SK-N-SH (cell line): Measurements from ENCODE around the gene OR5AN1. TPM values are rescaled to one million over a fixed set of nuclear protein-coding genes. Genes with fewer than 3 reads are reported as not detected.
"Not testable (repeated sequence)": the region's sequence is repeated elsewhere in the genome, so short reads cannot be mapped to it uniquely, and the experiment has no call there.

ENCODE experiments used
- CTCF ChIA-PET: fragments of 300-600, 350-600 bp; formaldehyde crosslinking; extraction: SDS; loops from one replicate; lab custom pipeline; 2021; lab: Yijun Ruan, JAX
- POLR2A ChIA-PET: fragments of 350-600 bp; sonication (Branson Sonifier 250); formaldehyde crosslinking; extraction: SDS; loops from one replicate; lab custom pipeline; 2020; ENCODE audit warnings: antibody characterized with exemption, inconsistent platforms; lab: Yijun Ruan, JAX
- DNase-seq: peaks from one replicate; pipeline ENCODE4 v3.0.0; 2012
- H2AFZ ChIP-seq: fragments of 200-600 bp; sonication (generic); 2 replicates; pipeline ENCODE4 v1.8.1; 2016; ENCODE audit warnings: antibody characterized with exemption, mild to moderate bottlenecking, low read depth
- H3F3A ChIP-seq: fragments of 200-600 bp; sonication (generic); replicated peaks from 2 replicates; pipeline ENCODE3; 2016; ENCODE audit warnings: antibody characterized with exemption, mild to moderate bottlenecking; ENCODE audit not compliant: insufficient read depth
- H3K27ac ChIP-seq, 2 experiments: fragments of 200-500 bp in 1 of 2; fragments of 200-600 bp in 1 of 2; sonication (Bioruptor generic) in 1 of 2; sonication (generic), shearing (Covaris generic) in 1 of 2; 2 replicates each; pipeline versions ENCODE4 v1.5.1 to v1.6.1; 2014 to 2016; ENCODE audit warnings: low read depth in 2 of 2, inconsistent platforms in 1 of 2, low read length in 1 of 2, mild to moderate bottlenecking in 1 of 2, mixed read lengths in 1 of 2
- H3K27me3 ChIP-seq: fragments of 200-600 bp; sonication (generic), shearing (Covaris generic); 2 replicates; pipeline ENCODE4 v1.6.1; 2016; ENCODE audit warnings: mixed run types; ENCODE audit not compliant: insufficient read depth
- H3K36me3 ChIP-seq, 2 experiments: fragments of 200-500 bp in 1 of 2; fragments of 200-600 bp in 1 of 2; sonication (Bioruptor generic) in 1 of 2; sonication (generic) in 1 of 2; replicated peaks in 1 of 2; 2 replicates each; pipeline versions ENCODE3 to v1.5.1; 2014 to 2016; ENCODE audit warnings: low read length in 1 of 2, mild to moderate bottlenecking in 1 of 2; ENCODE audit not compliant: insufficient read depth in 2 of 2, control insufficient read depth in 1 of 2
- H3K4me1 ChIP-seq, 2 experiments: fragments of 200-500 bp in 1 of 2; fragments of 200-600 bp in 1 of 2; sonication (Bioruptor generic) in 1 of 2; sonication (generic), shearing (Covaris generic) in 1 of 2; 2 replicates each; pipeline versions ENCODE4 v1.5.1 to v1.6.1; 2014 to 2016; ENCODE audit warnings: low read depth in 1 of 2, low read length in 1 of 2, mixed run types in 1 of 2; ENCODE audit not compliant: insufficient read depth in 2 of 2, control insufficient read depth in 1 of 2
- H3K4me2 ChIP-seq: fragments of 200-600 bp; sonication (generic), shearing (Covaris generic); 2 replicates; pipeline ENCODE4 v1.6.1; 2017; ENCODE audit warnings: mixed run types
- H3K4me3 ChIP-seq, 2 experiments: fragments of 200-500 bp in 1 of 2; fragments of 200-600 bp in 1 of 2; sonication (Bioruptor generic) in 1 of 2; sonication (generic), shearing (Covaris generic) in 1 of 2; 2 replicates each; pipeline versions ENCODE4 v1.5.1 to v1.8.1; 2014 to 2016; ENCODE audit warnings: low read depth in 2 of 2, inconsistent platforms in 1 of 2, low read length in 1 of 2, mild to moderate bottlenecking in 1 of 2, mixed read lengths in 1 of 2, moderate library complexity in 1 of 2
- H3K79me2 ChIP-seq: fragments of 200-600 bp; sonication (generic); 2 replicates; pipeline ENCODE4 v1.8.1; 2017; ENCODE audit warnings: mild to moderate bottlenecking; ENCODE audit not compliant: insufficient read depth
- H3K9ac ChIP-seq: fragments of 200-600 bp; sonication (generic); 2 replicates; pipeline ENCODE4 v1.6.1; 2017; ENCODE audit warnings: mixed run types
- H3K9me2 ChIP-seq: fragments of 200-600 bp; sonication (generic); 2 replicates; pipeline ENCODE4 v1.6.1; 2017; ENCODE audit warnings: mixed run types
- H3K9me3 ChIP-seq: fragments of 200-600 bp; sonication (generic); 2 replicates; pipeline ENCODE4 v1.6.1; 2017; ENCODE audit warnings: mixed run types, mild to moderate bottlenecking, moderate library complexity
- H4K20me1 ChIP-seq: fragments of 200-600 bp; sonication (generic); 2 replicates; pipeline ENCODE4 v1.6.1; 2017; ENCODE audit warnings: mild to moderate bottlenecking, mixed run types; ENCODE audit not compliant: insufficient read depth
- CTCF ChIP-seq: fragments of 200-600 bp; sonication (generic); IDR thresholded peaks from 2 replicates; pipeline ENCODE4 v1.6.1; 2017; ENCODE audit warnings: antibody characterized with exemption, mild to moderate bottlenecking, moderate library complexity
- EZH2phosphoT487 ChIP-seq: fragments of 200-600 bp; sonication (generic); IDR thresholded peaks from 2 replicates; pipeline ENCODE4 v1.6.1; 2017; ENCODE audit warnings: low read depth, mixed run types, mild to moderate bottlenecking, antibody characterized with exemption, moderate library complexity, borderline replicate concordance
- FOSL2 ChIP-seq: IDR thresholded peaks from 2 replicates; pipeline ENCODE4 v1.4.0; 2012; ENCODE audit warnings: low read depth, mild to moderate bottlenecking, moderate library complexity, borderline replicate concordance
- FOXM1 ChIP-seq: IDR thresholded peaks from 2 replicates; pipeline ENCODE4 v1.4.0; 2012; ENCODE audit warnings: low read depth, mild to moderate bottlenecking
- IRF3 ChIP-seq: fragments of 150-350 bp; IDR thresholded peaks from 2 replicates; pipeline ENCODE4 v1.6.1; 2016; ENCODE audit warnings: mild to moderate bottlenecking, low read depth, low read length
- JUND ChIP-seq: IDR thresholded peaks from 2 replicates; pipeline ENCODE4 v1.4.0; 2012
- MAX ChIP-seq: IDR thresholded peaks from 2 replicates; pipeline ENCODE4 v1.4.0; 2012; ENCODE audit warnings: low read depth
- MXI1 ChIP-seq: IDR thresholded peaks from 2 replicates; pipeline ENCODE4 v1.6.1; 2012; ENCODE audit warnings: mild to moderate bottlenecking, low read depth, low read length, improper control_type of control experiment
- NFIC ChIP-seq: IDR thresholded peaks from 2 replicates; pipeline ENCODE4 v1.4.0; 2012; ENCODE audit warnings: borderline replicate concordance
- PBX3 ChIP-seq: IDR thresholded peaks from 2 replicates; pipeline ENCODE4; 2012
- POLR2AphosphoS5 ChIP-seq: IDR thresholded peaks from 2 replicates; pipeline ENCODE4 v1.6.1; 2012; ENCODE audit warnings: low read depth, low read length
- TEAD4 ChIP-seq: IDR thresholded peaks from 2 replicates; pipeline ENCODE4 v1.4.0; 2012; ENCODE audit warnings: mild to moderate bottlenecking, borderline replicate concordance; ENCODE audit not compliant: insufficient read depth
- WGBS: methylation state at CpG from one replicate; pipeline ENCODE4 v1.1.6; 2017; ENCODE audit warnings: low lambda C conversion rate; 5-methylcytosine and 5-hydroxymethylcytosine counted together
- polyA plus RNA-seq, 3 experiments: library from polyadenylated mRNA; depleted of rRNA; stranded (reverse); fragments of >200 nt; gene quantifications; 2 replicates each; pipeline ENCODE4 v1.2.3, GENCODE V29; 2012

Gene OR5AN1
- polyA plus RNA-seq, 1 of the 3 experiments (the other 2 are of a cell fraction), result not detected

- no peak for TF ChIP-seq CTCF
- no peak for TF ChIP-seq TEAD4
- TF ChIP-seq FOXM1, result no peak
- TF ChIP-seq FOSL2, result no peak
- Histone ChIP-seq H4K20me1 (no peaks in the 10 kb centered on the region), H3K9me2 (no peaks in the 10 kb centered on the region; the same call in 1 of the 2 replicates), H3F3A (no peaks in the 10 kb centered on the region), H3K27me3 (no peaks in the 10 kb centered on the region), H3K27ac (no peak overlapping the region), H2AFZ (no peak overlapping the region), H3K4me3 (no peak overlapping the region), H3K36me3 (no peaks in the 10 kb centered on the region), H3K9me3 (no peaks in the 10 kb centered on the region), H3K4me2 (no peak overlapping the region), H3K4me1 (no peaks in the 10 kb centered on the region), H3K79me2 (no peaks in the 10 kb centered on the region), H3K9ac (no peak overlapping the region)
- DNase-seq, result no peak
- ChIA-PET POLR2A (no interaction called here), CTCF (no interaction called here)
Observed at GRCh38 chr11:59336931-59337330, 21.8 kb upstream of the OR5AN1 start.

GRCh38 chr11:59349657-59350056 is 9.0 kb upstream of the OR5AN1 start:
- H3K4me2 ChIP-seq, H4K20me1 ChIP-seq, H3K27ac ChIP-seq, H3K79me2 ChIP-seq, POLR2A ChIA-PET, H3K9me3 ChIP-seq, H3K4me1 ChIP-seq, H3K27me3 ChIP-seq, H2AFZ ChIP-seq, H3K36me3 ChIP-seq, CTCF ChIA-PET, H3F3A ChIP-seq, H3K4me3 ChIP-seq, H3K9ac ChIP-seq, DNase-seq, H3K9me2 ChIP-seq: not testable (repeated sequence)
- 0% methylated on average over 4 of the region's 5 CpGs for WGBS

- Histone ChIP-seq H3K36me3 (no peaks in the 10 kb centered on the region), H3F3A (no peaks in the 10 kb centered on the region), H3K4me1 (no peaks in the 10 kb centered on the region), H3K9me3 (no peaks in the 10 kb centered on the region), H3K27ac (no peak overlapping the region), H3K9me2 (no peaks in the 10 kb centered on the region), H4K20me1 (no peaks in the 10 kb centered on the region), H3K9ac (no peak overlapping the region), H3K4me2 (no peak overlapping the region), H3K27me3 (no peaks in the 10 kb centered on the region), H3K4me3 (no peak overlapping the region), H3K79me2 (no peaks in the 10 kb centered on the region), H2AFZ (no peak overlapping the region)
- WGBS, result 4% methylated on average over 4 of the region's 4 CpGs
- ChIA-PET POLR2A (no interaction called here), CTCF (interaction anchor here (1.2 kb wide), 1 partner anchor 20 kb away, joined by 4 read pairs; no protein-coding TSS in a partner anchor)
- no peak for TF ChIP-seq IRF3
- no peak for TF ChIP-seq POLR2AphosphoS5
- no peak for TF ChIP-seq EZH2phosphoT487
- no peak for TF ChIP-seq JUND
- no peak for TF ChIP-seq PBX3
- no peak for TF ChIP-seq FOXM1
- no peak for TF ChIP-seq NFIC
- no peak for TF ChIP-seq MXI1
- TF ChIP-seq MAX, result no peak
- no peak for DNase-seq
Observed at GRCh38 chr11:59355226-59355625, 3.5 kb upstream of the OR5AN1 start.
